OCI-LY1 (cell line): Measurements from ENCODE around the gene UGCG.

Experiments used
- EZH2 ChIP-seq: fragments of 200-600 bp; sonication (generic), shearing (Covaris generic); IDR thresholded peaks from 2 replicates; pipeline ENCODE4 v1.8.0; 2017; ENCODE audit warnings: borderline replicate concordance, mixed run types, mild to moderate bottlenecking, antibody characterized with exemption, low read length, moderate library complexity, mixed read lengths
- TF ChIP-seq, protein P1 (sequence below): fragments of 200-600 bp; sonication (generic), shearing (Covaris generic); IDR thresholded peaks from 2 replicates; pipeline ENCODE4 v1.5.1; 2017; ENCODE audit warnings: mild to moderate bottlenecking, antibody characterized with exemption, low read length, moderate library complexity, mixed read lengths

DNA sequence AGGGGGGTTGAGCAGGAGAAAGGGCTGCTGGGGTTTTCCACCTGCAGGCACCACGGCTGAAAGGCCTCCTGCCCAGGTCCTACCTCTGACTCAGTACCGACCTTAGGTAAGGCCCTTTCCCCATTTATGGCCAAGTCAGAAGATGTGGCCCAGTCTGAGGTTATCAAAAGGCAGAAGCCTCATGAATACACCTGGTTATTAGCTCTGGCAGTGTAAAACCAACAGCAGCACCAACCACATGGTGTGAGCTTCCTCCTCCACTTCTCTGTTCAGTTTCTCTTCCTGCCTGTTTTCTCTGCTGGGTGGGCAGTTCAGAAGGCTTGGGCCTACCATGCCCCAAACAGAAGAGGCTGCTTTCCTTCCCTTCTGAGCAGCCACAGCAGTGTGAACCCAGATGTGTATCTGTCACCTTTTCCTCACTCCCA, 86.9 kb downstream of the UGCG start:
- TF ChIP-seq, protein P1, sequence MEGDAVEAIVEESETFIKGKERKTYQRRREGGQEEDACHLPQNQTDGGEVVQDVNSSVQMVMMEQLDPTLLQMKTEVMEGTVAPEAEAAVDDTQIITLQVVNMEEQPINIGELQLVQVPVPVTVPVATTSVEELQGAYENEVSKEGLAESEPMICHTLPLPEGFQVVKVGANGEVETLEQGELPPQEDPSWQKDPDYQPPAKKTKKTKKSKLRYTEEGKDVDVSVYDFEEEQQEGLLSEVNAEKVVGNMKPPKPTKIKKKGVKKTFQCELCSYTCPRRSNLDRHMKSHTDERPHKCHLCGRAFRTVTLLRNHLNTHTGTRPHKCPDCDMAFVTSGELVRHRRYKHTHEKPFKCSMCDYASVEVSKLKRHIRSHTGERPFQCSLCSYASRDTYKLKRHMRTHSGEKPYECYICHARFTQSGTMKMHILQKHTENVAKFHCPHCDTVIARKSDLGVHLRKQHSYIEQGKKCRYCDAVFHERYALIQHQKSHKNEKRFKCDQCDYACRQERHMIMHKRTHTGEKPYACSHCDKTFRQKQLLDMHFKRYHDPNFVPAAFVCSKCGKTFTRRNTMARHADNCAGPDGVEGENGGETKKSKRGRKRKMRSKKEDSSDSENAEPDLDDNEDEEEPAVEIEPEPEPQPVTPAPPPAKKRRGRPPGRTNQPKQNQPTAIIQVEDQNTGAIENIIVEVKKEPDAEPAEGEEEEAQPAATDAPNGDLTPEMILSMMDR, result no peak
- no peak for TF ChIP-seq EZH2
